NK-92 (cell line): ENCODE data around the gene RCC2.
"Not testable (repeated sequence)": the region's sequence is repeated elsewhere in the genome, so short reads cannot be mapped to it uniquely, and the experiment has no call there.

Experiments used
- DNase-seq: peaks from one replicate; lab custom pipeline; 2025; ENCODE audit not compliant: unreplicated experiment; lab: John Stamatoyannopoulos, UW

Gene RCC2

DNA sequence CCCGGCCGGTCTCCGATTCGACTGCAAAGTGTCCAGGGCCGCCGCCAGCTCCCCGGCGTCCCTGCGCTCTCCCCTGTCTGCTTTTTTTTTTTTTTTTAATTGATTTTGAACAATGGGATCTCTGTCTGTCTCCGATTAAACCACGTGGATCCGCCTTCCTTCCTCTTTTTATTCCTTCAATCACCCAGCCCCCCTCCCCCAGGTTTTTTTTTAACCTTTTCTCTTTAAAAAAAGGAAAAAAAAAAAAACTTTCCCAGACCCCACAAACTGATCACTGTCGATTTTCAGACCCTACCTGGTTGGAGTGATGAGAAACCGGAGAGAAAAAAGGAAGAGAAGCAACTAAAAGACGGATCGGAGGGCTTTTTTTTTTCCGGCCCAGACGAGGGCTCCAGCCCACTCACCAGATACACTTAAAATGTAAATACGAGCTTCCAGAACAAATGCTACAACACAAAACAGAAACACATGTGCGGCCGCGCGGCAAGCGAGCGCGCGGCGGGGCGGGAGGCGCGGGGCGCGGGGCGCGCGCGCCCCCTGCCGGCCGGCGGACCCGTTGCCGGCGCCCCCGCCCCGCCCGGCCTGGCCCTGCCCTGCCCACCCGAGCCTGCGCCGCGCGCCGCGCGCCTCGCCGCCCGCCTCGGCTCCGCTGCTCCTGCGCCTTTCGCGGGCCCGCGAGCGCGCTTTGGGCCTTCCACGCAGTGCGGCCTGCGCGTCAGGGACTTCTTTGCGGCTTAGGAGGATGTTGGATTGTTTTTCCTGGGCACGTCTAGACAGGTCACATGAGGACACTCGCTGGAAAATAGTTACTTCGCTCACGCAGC lies at the start of gene RCC2:
Gene RCC2 (minus strand): TSS at position 428 of the 824 bp plus-strand sequence. CDS start 1,163 bp downstream, outside the sequence.
- no peak for DNase-seq

DNA sequence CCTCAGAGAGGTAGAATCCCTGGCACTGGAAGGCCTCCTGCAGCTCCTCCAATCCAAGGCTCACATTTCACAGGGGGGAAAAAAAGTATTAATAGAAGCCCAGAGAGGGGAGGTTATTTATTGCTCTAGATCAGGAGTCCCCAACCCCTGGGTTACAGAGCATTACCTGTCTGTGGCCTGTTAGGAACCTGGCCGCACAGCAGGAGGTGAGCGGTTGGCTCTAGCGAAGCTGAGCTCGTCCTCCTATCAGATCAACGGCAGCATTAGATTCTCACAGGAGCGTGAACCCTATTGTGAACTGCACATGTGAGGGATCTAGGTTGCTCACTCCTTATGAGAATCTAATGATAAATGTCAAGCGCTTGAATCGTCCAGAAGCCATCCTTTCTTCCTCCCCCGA lies 46.8 kb upstream of the RCC2 start:
- no peak for DNase-seq

DNA sequence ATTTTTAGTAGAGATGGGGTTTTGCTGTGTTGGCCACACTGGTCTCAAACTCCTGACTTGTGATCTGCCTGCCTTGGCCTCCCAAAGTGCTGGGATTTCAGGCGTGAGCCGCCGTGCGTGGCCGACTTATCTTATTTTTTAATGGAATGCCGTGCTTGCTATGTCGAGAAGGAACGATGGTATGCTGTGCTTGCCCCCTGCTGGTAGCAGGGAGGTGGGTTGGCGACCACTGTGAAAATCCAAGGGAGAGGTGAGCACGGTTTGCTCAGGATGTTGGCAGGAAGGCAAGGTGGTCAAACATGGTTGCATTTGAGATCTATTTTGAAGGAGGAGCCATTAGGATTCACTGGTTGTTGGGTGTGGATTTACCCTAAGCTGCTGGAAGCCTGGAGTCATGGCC lies 45.8 kb upstream of the RCC2 start:
- DNase-seq: no peak

DNA sequence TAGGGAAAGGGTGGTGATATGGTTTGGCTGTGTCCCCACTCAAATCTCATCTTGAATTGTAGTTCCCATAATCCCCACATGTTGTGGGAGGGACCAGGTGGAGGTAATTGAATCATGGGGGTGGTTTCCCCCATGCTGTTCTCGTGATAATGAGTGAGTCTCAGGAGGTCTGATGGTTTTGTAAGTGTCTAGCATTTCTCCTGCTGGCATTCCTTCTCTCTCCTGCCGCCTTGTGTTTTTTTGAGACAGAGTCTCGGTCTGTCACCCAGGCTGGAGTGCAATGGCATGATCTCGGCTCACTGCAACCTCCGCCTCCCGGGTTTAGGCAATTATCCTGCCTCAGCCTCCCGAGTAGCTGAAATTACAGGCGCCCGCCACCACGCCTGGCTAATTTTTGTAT lies 42.5 kb upstream of the RCC2 start:
- DNase-seq: not testable (repeated sequence)

GRCh38 chr1:17480846-17481245 lies 41.4 kb upstream of the RCC2 start:
- no peak for DNase-seq

GRCh38 chr1:17475752-17476151 lies 36.3 kb upstream of the RCC2 start:
- DNase-seq: no peak

DNA sequence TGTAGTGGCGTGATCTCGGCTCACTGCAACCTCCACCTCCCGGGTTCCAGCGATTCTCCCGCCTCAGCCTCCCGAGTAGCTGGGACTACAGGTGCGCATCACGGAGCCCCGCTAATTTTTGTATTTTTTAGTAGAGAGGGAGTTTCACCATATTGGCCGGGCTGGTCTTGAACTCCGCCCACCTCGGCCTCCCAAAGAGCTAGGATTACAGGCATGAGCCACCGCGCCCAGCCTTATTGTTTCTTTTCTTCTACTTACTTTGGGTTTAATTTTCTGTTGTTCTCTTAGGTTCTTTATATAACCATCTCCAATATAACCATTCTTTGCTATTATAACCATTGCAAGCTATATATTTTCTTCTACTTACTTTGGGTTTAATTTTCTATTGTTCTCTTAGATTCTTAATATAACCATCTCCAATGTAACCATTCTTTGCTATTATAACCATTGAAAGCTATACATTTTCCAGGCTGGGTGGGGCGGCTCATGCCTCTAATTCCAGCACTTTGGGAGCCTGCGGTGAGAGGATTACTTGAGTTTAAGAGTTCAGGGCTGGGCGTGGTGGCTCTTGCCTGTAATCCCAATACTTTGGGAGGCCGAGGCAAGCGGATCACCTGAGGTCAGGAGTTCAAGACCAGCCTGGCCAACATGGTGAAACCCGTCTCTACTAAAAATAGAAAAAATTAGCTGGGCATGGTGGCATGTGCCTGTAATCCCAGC lies 35.5 kb upstream of the RCC2 start:
- DNase-seq: not testable (repeated sequence)

DNA sequence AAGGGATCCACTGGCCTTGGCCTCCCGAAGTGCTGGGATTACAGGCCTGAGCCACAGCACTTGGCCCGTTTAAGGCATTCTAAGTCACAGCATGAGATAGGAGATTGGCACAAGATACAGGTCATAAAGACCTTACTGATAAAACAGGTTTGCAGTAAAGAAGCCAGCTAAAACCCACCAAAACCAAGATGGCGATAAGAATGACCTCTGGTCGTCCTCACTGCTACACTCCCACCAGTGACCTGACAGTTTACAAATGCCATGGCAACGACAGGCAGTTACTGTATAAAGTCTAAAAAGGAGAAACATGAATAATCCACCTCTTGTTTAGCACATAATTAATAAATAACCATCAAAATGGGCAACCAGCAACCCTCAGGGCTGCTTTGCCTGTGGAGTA lies 33.3 kb upstream of the RCC2 start:
- no peak for DNase-seq

GRCh38 chr1:17471393-17471792 lies 31.9 kb upstream of the RCC2 start:
- DNase-seq: no peak

- DNase-seq: no peak
These were observed 30.7 kb upstream of the RCC2 start for GRCh38 chr1:17470021-17470799.

GRCh38 chr1:17468357-17469265 lies 29.1 kb upstream of the RCC2 start:
- not testable (repeated sequence) for DNase-seq

- no peak for DNase-seq
These were observed 26.9 kb upstream of the RCC2 start for GRCh38 chr1:17466359-17466758.

GRCh38 chr1:17465228-17465627 lies 25.8 kb upstream of the RCC2 start:
- DNase-seq: no peak

GRCh38 chr1:17463991-17464390 lies 24.5 kb upstream of the RCC2 start:
- DNase-seq: no peak

- no peak for DNase-seq
These were observed 23.2 kb upstream of the RCC2 start for GRCh38 chr1:17462669-17463068.

- DNase-seq: no peak
These were observed 20.7 kb upstream of the RCC2 start for GRCh38 chr1:17460219-17460618.

DNA sequence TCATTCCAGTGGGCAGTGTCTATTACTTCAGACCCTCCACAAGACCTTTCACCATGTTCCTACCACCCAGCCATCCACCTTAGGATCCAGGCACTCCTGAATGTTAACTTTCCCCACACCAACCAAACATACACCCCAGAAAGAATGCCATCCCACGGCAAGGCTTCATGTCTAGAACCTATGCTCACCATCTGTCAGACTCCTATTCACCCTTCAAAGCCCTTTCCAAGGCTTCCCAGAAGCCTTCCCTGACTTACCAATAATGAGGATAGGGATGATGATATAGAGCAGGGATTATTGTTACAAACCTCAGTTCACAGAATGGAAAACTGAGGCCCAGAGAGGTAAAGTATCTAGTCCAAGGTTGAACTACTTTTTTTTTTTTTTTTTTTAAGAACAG lies 19.3 kb upstream of the RCC2 start:
- no peak for DNase-seq

DNA sequence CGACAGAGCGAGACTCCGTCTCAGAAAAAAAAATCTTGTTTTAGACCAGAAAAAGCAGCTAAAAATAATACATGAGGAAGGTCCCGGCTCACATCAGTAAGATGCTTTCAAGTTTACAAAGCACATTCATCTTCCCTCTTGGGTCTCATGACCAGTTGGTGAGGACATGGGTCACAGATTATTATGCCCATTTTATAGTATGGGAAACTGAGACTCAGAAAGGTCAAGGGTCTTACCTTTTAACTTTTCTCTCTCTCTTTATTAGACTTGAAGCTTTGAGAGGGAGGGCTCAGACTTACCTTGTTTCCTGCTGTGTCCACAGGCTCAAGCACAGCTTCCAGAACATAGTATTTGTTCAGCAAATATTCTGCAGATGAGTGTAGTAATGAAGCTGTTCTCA lies 13.2 kb upstream of the RCC2 start:
- no peak for DNase-seq

- not testable (repeated sequence) for DNase-seq
These were observed 12.7 kb upstream of the RCC2 start for GRCh38 chr1:17452203-17452602.

- no peak for DNase-seq
These were observed 12.3 kb upstream of the RCC2 start for GRCh38 chr1:17451731-17452130.
